HCT116 (cell line): ENCODE measurements around the gene MAJIN. TPM values are rescaled to one million over a fixed set of nuclear protein-coding genes. Genes with fewer than 3 reads are reported as not detected.

ENCODE experiments used
- ATAC-seq: fragments of 200-7000 bp; cut with Tn5 transposase; 2 replicates; pipeline ENCODE4 v1.9.1; 2020; ENCODE audit warnings: mild to moderate bottlenecking, moderate library complexity
- BruUV-seq: library from RNA; stranded (reverse); fragments of 400-500 nt; replicated peaks from 2 replicates; lab custom pipeline; 2021; lab: Mats Ljungman, UMichigan
- CTCF ChIA-PET: fragments of 300-600 bp; sonication (Branson Sonifier 250); formaldehyde crosslinking; loops from one replicate; lab custom pipeline; 2021; ENCODE audit warnings: antibody characterized with exemption; lab: Charles Lee
- POLR2A ChIA-PET: fragments of 300-600, 350-600 bp; sonication (Branson Sonifier 250); formaldehyde crosslinking; loops from one replicate; lab custom pipeline; 2021; ENCODE audit warnings: antibody characterized with exemption; lab: Charles Lee
- RAD21 ChIA-PET, 2 experiments: fragments of 300-600 bp; sonication (Branson Sonifier 250); formaldehyde crosslinking; loops; one replicate each; lab custom pipeline; 2023; ENCODE audit warnings: low total read pairs in 2 of 2; ENCODE audit not compliant: uncharacterized antibody in 2 of 2, unreplicated experiment in 2 of 2, low non-redundant PET in 1 of 2; lab: Charles Lee
- DNase-seq: peaks from one replicate; pipeline ENCODE4 v3.0.0-alpha.2; 2010; ENCODE audit warnings: low read depth, low spot score
- H2AFZ ChIP-seq: fragments of 200-600 bp; shearing (Covaris generic), sonication (generic); 2 replicates; pipeline ENCODE4 v1.6.1; 2017; ENCODE audit warnings: low read depth, mixed run types, mixed read lengths, antibody characterized with exemption, low read length; ENCODE audit not compliant: poor library complexity, severe bottlenecking
- H3K27ac ChIP-seq: 2 replicates; pipeline ENCODE4 v1.5.1; 2012; ENCODE audit warnings: low read depth, low read length
- H3K27me3 ChIP-seq: fragments of 200-600 bp; sonication (generic); 2 replicates; pipeline ENCODE4 v1.6.1; 2016; ENCODE audit warnings: mixed run types, low read length, mixed read lengths; ENCODE audit not compliant: insufficient read depth
- H3K36me3 ChIP-seq, 2 experiments: fragments of 200-500 bp in 1 of 2; fragments of 200-600 bp in 1 of 2; sonication (Bioruptor generic) in 1 of 2; sonication (generic) in 1 of 2; 2 replicates each; pipeline versions ENCODE4 v1.5.1 to v1.6.1; 2014 to 2016; ENCODE audit warnings: low read length in 2 of 2, inconsistent platforms in 1 of 2, mixed read lengths in 1 of 2, mixed run types in 1 of 2; ENCODE audit not compliant: insufficient read depth in 2 of 2, control insufficient read depth in 1 of 2
- H3K4me1 ChIP-seq, 2 experiments: fragments of 200-600 bp in 1 of 2; sonication (generic) in 1 of 2; 2 replicates each; pipeline versions ENCODE4 v1.5.1 to v1.6.1; 2012 to 2017; ENCODE audit warnings: low read length in 2 of 2, inconsistent platforms in 1 of 2, mild to moderate bottlenecking in 1 of 2, mixed read lengths in 1 of 2, mixed run types in 1 of 2, moderate library complexity in 1 of 2; ENCODE audit not compliant: insufficient read depth in 2 of 2, control insufficient read depth in 1 of 2
- H3K4me2 ChIP-seq: fragments of 200-600 bp; sonication (generic); 2 replicates; pipeline ENCODE4 v1.6.1; 2017; ENCODE audit warnings: mixed run types, low read length, mixed read lengths
- H3K4me3 ChIP-seq, 2 experiments: fragments of 200-600 bp in 1 of 2; sonication (generic) in 1 of 2; replicated peaks in 1 of 2; 2 replicates each; pipeline ENCODE4 v1.5.1; 2011 to 2016; ENCODE audit warnings: low read length in 2 of 2, control low read depth in 1 of 2, low read depth in 1 of 2, mild to moderate bottlenecking in 1 of 2, mixed read lengths in 1 of 2, mixed run types in 1 of 2
- H3K79me2 ChIP-seq: fragments of 200-600 bp; sonication (generic); 2 replicates; pipeline ENCODE4 v1.6.1; 2017; ENCODE audit warnings: mild to moderate bottlenecking, mixed run types, low read length, moderate library complexity, mixed read lengths; ENCODE audit not compliant: insufficient read depth
- H3K9ac ChIP-seq: fragments of 200-600 bp; sonication (generic); 2 replicates; pipeline ENCODE4 v1.6.1; 2016; ENCODE audit warnings: low read length, mixed read lengths
- H3K9me2 ChIP-seq: fragments of 200-600 bp; sonication (generic), shearing (Covaris generic); 2 replicates; pipeline ENCODE4 v1.6.1; 2017; ENCODE audit warnings: mixed run types, mild to moderate bottlenecking, moderate library complexity; ENCODE audit not compliant: insufficient read depth
- H3K9me3 ChIP-seq, 2 experiments: fragments of 200-500 bp in 1 of 2; fragments of 200-600 bp in 1 of 2; sonication (Bioruptor generic) in 1 of 2; sonication (generic) in 1 of 2; 2 replicates each; pipeline ENCODE4 v1.6.1; 2014 to 2017; ENCODE audit warnings: low read length in 2 of 2, mixed read lengths in 2 of 2, inconsistent platforms in 1 of 2, low read depth in 1 of 2, mild to moderate bottlenecking in 1 of 2, mixed run types in 1 of 2, moderate library complexity in 1 of 2; ENCODE audit not compliant: control insufficient read depth in 1 of 2, insufficient read depth in 1 of 2
- H4K20me1 ChIP-seq: fragments of 200-600 bp; sonication (generic), shearing (Covaris generic); 2 replicates; pipeline ENCODE4 v1.6.1; 2017; ENCODE audit warnings: mixed run types, mild to moderate bottlenecking, moderate library complexity; ENCODE audit not compliant: insufficient read depth
- CTCF ChIP-seq, 3 experiments: fragments of 200-600 bp in 1 of 3; sonication (generic) in 1 of 3; IDR thresholded peaks in 2 of 3; conservative IDR thresholded peaks in 1 of 3; 2 replicates each; pipeline ENCODE4 v1.5.1; 2012 to 2017; ENCODE audit warnings: low read depth in 2 of 3, low read length in 2 of 3, antibody characterized with exemption in 1 of 3, borderline replicate concordance in 1 of 3, control low read depth in 1 of 3, mild to moderate bottlenecking in 1 of 3, mixed read lengths in 1 of 3, mixed run types in 1 of 3, moderate library complexity in 1 of 3; ENCODE audit not compliant: insufficient read depth in 1 of 3
- EZH2phosphoT487 ChIP-seq: fragments of 200-600 bp; IDR thresholded peaks from 2 replicates; pipeline ENCODE4 v1.6.1; 2018; ENCODE audit warnings: antibody characterized with exemption, borderline replicate concordance
- RAD21 ChIP-seq: IDR thresholded peaks from 2 replicates; pipeline ENCODE4 v1.6.1; 2012; ENCODE audit warnings: low read depth, mild to moderate bottlenecking
- YY1 ChIP-seq: IDR thresholded peaks from 2 replicates; pipeline ENCODE4 v1.6.1; 2011; ENCODE audit warnings: low read length, low read depth, moderate library complexity, mild to moderate bottlenecking; ENCODE audit not compliant: insufficient replicate concordance; ENCODE audit errors: extremely low read depth
- ZBTB33 ChIP-seq: IDR thresholded peaks from 2 replicates; pipeline ENCODE4 v1.6.1; 2011; ENCODE audit warnings: mild to moderate bottlenecking, low read length, moderate library complexity; ENCODE audit not compliant: insufficient replicate concordance; ENCODE audit errors: extremely low read depth
- intact Hi-C: fragments of 100-400 bp; cut with micrococcal nuclease; formaldehyde crosslinking; loops from 2 replicates; pipeline ENCODE4 v1.10.0; 2022
- total RNA-seq: library from RNA; stranded (reverse); gene quantifications from one replicate; pipeline ENCODE4 v1.2.1, GENCODE V29; 2021; ENCODE audit not compliant: unreplicated experiment

The MAJIN gene
- total RNA-seq, 1 experiment from 2014 or later: not detected

GRCh38 chr11:65013888-65014725 lies 42.2 kb upstream of the MAJIN start, which contains the start of gene ARL2 (continued):
- no peak for TF ChIP-seq ZBTB33
- peak; percentile 52 for TF ChIP-seq RAD21
- no peak for TF ChIP-seq YY1
- TF ChIP-seq, all 23 proteins: peak for 10

- H4K20me1 ChIP-seq: no peaks in the 10 kb centered on the region
- BruUV-seq: TSS peak; percentile 89
- RAD21 ChIA-PET: interaction anchor here in 1 of 2 experiments (0.7 to 1.2 kb wide), 2 partner anchors 16 to 89 kb away, joined by 3 read pairs; partner anchors contain the start of gene PPP2R5B
- intact Hi-C loops: loop anchor here (5.0 to 10.0 kb wide), 4 partner anchors 64 to 241 kb away; partner anchors contain the start of genes VPS51 and ZNHIT2
- peaks cover 15 to 36% of the 10 kb centered on the region in 2 experiments for H3K4me1 ChIP-seq
- peak; percentile 72 for DNase-seq
- peak overlapping the region; percentile 80 for H3K9ac ChIP-seq
- no peaks in the 10 kb centered on the region for H3K27me3 ChIP-seq
- TF ChIP-seq CTCF (IDR thresholded peaks at IDR 0.05 in 2 of 3, conservative IDR thresholded peaks at IDR 0.05 in 1 of 3; ENCODE audit: borderline replicate concordance in 1 of 3, insufficient read depth in 1 of 3, low read depth in 2 of 3, low read length in 2 of 3) (peak; percentile 73 to 87 (median 81)), YY1 (peak; percentile 43), RAD21 (peak; percentile 80), EZH2phosphoT487 (no peak)
- no peaks in the 10 kb centered on the region for H3K36me3 ChIP-seq
- no peaks in the 10 kb centered on the region for H3K9me2 ChIP-seq
- no peak overlapping the region for H2AFZ ChIP-seq
- H3K4me2 ChIP-seq: peak overlapping the region; percentile 91
- POLR2A ChIA-PET: interaction anchor here (0.5 to 2.0 kb wide), 7 partner anchors 11 to 1186 kb away, joined by 3 to 9 read pairs (median 3); partner anchors contain the start of genes BATF2 and TM7SF2
- peak; percentile 81 for ATAC-seq
- 0 out of 2 replicates have a peak, but pooled peaks cover 5% of the 10 kb centered on the region for H3K79me2 ChIP-seq
- peak overlapping the region; percentile 87 for H3K27ac ChIP-seq
- H3K4me3 ChIP-seq: peak overlapping the region; percentile 71 to 75
- CTCF ChIA-PET: interaction anchor here (0.7 to 3.0 kb wide), 11 partner anchors 16 to 172 kb away, joined by 3 to 21 read pairs (median 4); partner anchors contain the start of genes BATF2 and SAC3D1
- no peaks in the 10 kb centered on the region for H3K9me3 ChIP-seq
Observed at GRCh38 chr11:65013130-65013887, 41.4 kb upstream of the MAJIN start.
